Cardiac muscle cell (in vitro differentiated cells and primary cell): Measurements from ENCODE around the gene EVC2. TPM values are rescaled to one million over a fixed set of nuclear protein-coding genes. Genes with fewer than 3 reads are reported as not detected.

Experiments
- DNase-seq, 2 donors: peaks; one replicate each; pipeline versions ENCODE4 v3.0.0 to v3.0.0-alpha.2; 2010 to 2017; ENCODE audit warnings: low read depth in 1 of 2, low spot score in 1 of 2
- H3K27ac ChIP-seq: fragments of 200-600 bp; sonication (generic); 2 replicates; pipeline ENCODE4 v1.5.1; 2016
- H3K27me3 ChIP-seq: fragments of 200-600 bp; sonication (generic); 2 replicates; pipeline ENCODE4 v1.6.0; 2016; ENCODE audit warnings: control low read depth
- H3K36me3 ChIP-seq: fragments of 200-600 bp; sonication (generic); 2 replicates; pipeline ENCODE4 v1.5.1; 2016; ENCODE audit warnings: control low read depth
- H3K4me1 ChIP-seq: fragments of 200-600 bp; sonication (generic); 2 replicates; pipeline ENCODE4 v1.8.1; 2017; ENCODE audit warnings: low read depth, mild to moderate bottlenecking, mixed run types
- H3K4me3 ChIP-seq: fragments of 200-600 bp; sonication (generic); 2 replicates; pipeline ENCODE4 v1.5.1; 2016; ENCODE audit warnings: mild to moderate bottlenecking
- H3K9me3 ChIP-seq: fragments of 200-600 bp; sonication (generic); 2 replicates; pipeline ENCODE4 v1.5.1; 2017; ENCODE audit warnings: low read depth, mild to moderate bottlenecking, control low read depth
- polyA plus RNA-seq: library from polyadenylated mRNA; unstranded; fragments of >200 nt; fragmentation: Nextera tagmentation; extraction: Ambion mirVana; gene quantifications from 2 replicates; pipeline ENCODE4 v1.2.1, GENCODE V29; 2016
- total RNA-seq: library from RNA; depleted of rRNA; stranded (reverse); fragments of >200 nt; gene quantifications from 2 replicates; pipeline ENCODE4 v1.2.3, GENCODE V29; 2016
- TF ChIP-seq, protein P1 (sequence below): IDR thresholded peaks from 2 replicates; pipeline ENCODE4 v1.5.1; 2012; ENCODE audit warnings: low read depth, mild to moderate bottlenecking, low read length

The EVC2 gene
- total and polyA plus RNA-seq, 2 experiments from 2014 or later, result 2.0 to 3.1 TPM

DNA sequence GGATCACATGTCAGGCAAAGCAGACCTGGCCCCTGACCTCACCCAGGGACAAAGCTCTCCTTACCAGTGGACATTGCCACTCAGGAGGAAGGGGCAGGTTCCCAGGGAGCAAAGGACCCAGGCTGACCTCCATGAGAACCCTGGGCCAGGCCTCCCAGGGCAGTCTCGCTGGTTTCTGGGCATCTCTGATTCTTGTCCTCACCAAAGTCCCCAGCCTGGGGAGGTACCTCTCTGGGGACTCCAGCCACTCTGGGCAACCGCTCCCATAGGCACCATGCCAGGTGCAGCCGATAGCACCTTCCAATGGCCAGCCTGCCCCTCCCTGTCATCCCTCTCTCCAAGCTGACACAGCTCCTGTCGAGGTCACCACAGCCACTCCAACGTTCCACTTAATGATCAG, 7.9 kb downstream of the EVC2 start:
- Histone ChIP-seq H3K9me3 (no peaks in the 10 kb centered on the region), H3K4me3 (no peak overlapping the region), H3K36me3 (no peaks in the 10 kb centered on the region), H3K27ac (no peak overlapping the region), H3K4me1 (no peaks in the 10 kb centered on the region), H3K27me3 (no peaks in the 10 kb centered on the region)
- no peak for DNase-seq
- TF ChIP-seq, protein P1, sequence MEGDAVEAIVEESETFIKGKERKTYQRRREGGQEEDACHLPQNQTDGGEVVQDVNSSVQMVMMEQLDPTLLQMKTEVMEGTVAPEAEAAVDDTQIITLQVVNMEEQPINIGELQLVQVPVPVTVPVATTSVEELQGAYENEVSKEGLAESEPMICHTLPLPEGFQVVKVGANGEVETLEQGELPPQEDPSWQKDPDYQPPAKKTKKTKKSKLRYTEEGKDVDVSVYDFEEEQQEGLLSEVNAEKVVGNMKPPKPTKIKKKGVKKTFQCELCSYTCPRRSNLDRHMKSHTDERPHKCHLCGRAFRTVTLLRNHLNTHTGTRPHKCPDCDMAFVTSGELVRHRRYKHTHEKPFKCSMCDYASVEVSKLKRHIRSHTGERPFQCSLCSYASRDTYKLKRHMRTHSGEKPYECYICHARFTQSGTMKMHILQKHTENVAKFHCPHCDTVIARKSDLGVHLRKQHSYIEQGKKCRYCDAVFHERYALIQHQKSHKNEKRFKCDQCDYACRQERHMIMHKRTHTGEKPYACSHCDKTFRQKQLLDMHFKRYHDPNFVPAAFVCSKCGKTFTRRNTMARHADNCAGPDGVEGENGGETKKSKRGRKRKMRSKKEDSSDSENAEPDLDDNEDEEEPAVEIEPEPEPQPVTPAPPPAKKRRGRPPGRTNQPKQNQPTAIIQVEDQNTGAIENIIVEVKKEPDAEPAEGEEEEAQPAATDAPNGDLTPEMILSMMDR, result no peak

DNA sequence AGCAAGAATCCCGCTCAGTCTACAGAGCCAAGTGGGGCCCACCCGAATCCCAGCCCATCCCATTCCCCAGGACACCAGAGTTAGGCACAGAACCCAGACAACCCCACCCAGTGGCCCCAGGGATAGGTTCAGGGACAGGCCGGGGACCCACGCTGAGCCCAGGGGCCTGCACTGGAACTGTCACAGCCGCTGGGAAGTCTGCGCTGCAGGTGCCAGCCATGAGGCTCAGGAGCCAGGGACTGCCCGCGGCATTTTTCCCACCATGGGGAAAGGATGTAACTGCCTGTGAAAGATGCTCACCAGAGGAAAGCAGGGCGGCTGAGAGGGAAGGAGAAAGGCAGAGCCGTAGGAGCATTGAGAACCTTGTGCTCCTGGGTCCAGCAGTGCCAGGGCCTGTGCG, 12.0 kb downstream of the EVC2 start:
- H3K36me3 ChIP-seq, result no peaks in the 10 kb centered on the region
- H3K27me3 ChIP-seq, result no peaks in the 10 kb centered on the region
- TF ChIP-seq, protein P1, result no peak
- no peak overlapping the region for H3K27ac ChIP-seq
- no peaks in the 10 kb centered on the region for H3K4me1 ChIP-seq
- H3K9me3 ChIP-seq, result no peaks in the 10 kb centered on the region
- no peak overlapping the region for H3K4me3 ChIP-seq
- DNase-seq, result no peak

DNA sequence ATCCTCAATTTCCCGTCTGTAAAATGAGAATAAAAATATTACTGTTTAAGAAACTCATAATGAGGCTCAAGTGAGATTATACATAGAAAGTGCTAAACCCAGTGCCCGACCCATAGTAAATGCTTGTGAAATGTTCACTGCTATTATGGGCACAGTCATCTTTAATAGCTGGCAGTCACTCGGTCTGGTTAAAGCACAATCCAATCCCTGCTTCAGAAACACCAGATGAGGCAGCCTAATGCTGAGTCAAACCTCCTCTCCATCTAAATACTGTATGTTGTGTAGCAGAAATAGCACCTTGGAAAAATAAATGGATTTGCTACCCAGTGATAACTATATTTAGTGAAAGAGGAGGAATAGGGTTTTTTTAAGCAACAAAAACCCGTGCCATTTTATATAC, 14.5 kb downstream of the EVC2 start:
- H3K27ac ChIP-seq, result no peak overlapping the region
- H3K27me3 ChIP-seq, result no peaks in the 10 kb centered on the region
- peaks cover 3% of the 10 kb centered on the region for H3K36me3 ChIP-seq
- TF ChIP-seq, protein P1, result no peak
- H3K4me3 ChIP-seq, result no peak overlapping the region
- no peaks in the 10 kb centered on the region for H3K4me1 ChIP-seq
- H3K9me3 ChIP-seq, result no peaks in the 10 kb centered on the region
- no peak for DNase-seq

DNA sequence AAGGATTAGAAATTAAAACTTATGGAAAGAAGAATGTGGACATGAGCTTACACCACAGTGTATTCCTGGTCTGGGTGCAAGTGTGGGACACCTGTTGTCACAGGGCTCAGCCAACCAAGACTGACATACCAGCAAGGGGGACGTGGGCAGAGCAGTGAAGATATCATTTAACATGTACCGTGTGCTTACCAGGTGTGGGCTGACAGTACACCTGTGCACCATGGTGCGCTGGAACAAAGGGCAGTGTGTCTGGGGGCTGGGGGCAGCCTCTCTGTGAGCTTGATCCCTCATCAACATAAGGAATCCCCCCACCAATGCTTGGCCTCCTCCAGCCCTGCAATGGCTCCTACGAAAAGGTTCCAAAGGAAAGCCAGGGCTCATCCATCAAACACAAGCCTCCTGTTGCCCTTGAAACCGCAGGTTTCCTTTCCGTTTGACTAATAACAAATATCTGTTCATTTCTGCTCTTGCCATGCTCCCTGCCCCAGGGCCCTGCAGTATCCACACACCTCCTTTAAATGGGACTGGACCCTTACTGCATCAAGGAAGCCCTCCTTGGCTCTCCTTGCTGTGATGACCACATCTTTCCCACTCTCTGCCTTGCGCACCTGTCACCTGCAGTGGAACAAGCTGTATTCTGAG, 16.7 kb downstream of the EVC2 start:
- Histone ChIP-seq H3K36me3 (peaks cover 5% of the 10 kb centered on the region), H3K4me1 (no peaks in the 10 kb centered on the region), H3K27me3 (no peaks in the 10 kb centered on the region), H3K4me3 (no peak overlapping the region), H3K27ac (no peak overlapping the region), H3K9me3 (no peaks in the 10 kb centered on the region)
- DNase-seq, result no peak
- TF ChIP-seq, protein P1, result no peak

DNA sequence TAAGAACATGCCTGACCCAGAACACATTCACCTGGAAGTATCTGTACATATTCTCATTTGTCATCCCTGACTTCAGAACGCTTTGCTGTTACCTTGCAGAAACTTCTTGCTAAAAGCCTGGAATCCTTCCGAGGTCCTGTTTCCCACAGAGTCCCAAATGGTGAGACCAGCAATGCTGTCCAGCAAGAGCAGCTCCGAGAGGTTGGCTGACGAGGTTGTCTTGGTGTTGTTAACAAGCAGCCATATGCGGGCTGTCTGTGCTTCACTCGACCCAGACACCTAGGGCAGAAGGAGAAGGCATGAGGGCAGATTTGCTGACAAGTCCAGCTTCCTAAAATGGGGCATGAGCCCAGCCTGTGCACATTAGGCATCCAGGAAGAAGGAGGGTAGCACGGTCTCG, 19.3 kb downstream of the EVC2 start:
- TF ChIP-seq, protein P1, result no peak
- H3K9me3 ChIP-seq, result no peaks in the 10 kb centered on the region
- H3K27me3 ChIP-seq, result no peaks in the 10 kb centered on the region
- H3K36me3 ChIP-seq, result peaks cover 8% of the 10 kb centered on the region
- no peak overlapping the region for H3K4me3 ChIP-seq
- DNase-seq, result no peak
- no peaks in the 10 kb centered on the region for H3K4me1 ChIP-seq
- H3K27ac ChIP-seq, result no peak overlapping the region
